ENCODE measurements around the gene EBPL. TPM values are rescaled to one million over a fixed set of nuclear protein-coding genes. Genes with fewer than 3 reads are reported as not detected.

EBPL gene
- total RNA-seq, 3 donors from 2014 or later (not counting 1 experiment from before 2014, with no cell fraction given) = 7.1 to 11.3 (median 10.7) TPM

- intact Hi-C loops (cut with micrococcal nuclease) = no loop called here
- DNase-seq = no peak
- H3K4me1 Mint-ChIP-seq = peaks cover 18 to 19% of the 10 kb centered on the region in 2 donors
- no peak for TF ChIP-seq CTCF (IDR thresholded peaks at IDR 0.05)
- Histone ChIP-seq H3K27me3 (ENCODE audit: control insufficient read depth, insufficient read depth, low read length) (no peaks in the 10 kb centered on the region), H3K27ac (ENCODE audit: low read length) (no peak overlapping the region), H3K4me3 (ENCODE audit: low read length) (no peak overlapping the region), H3K4me1 (ENCODE audit: control insufficient read depth, insufficient read depth, low read length) (peaks cover 13% of the 10 kb centered on the region), H3K9me3 (ENCODE audit: control insufficient read depth, insufficient read depth, low read length) (no peaks in the 10 kb centered on the region), H3K36me3 (ENCODE audit: control insufficient read depth, insufficient read depth, low read length) (no peaks in the 10 kb centered on the region)
- no peaks in the 10 kb centered on the region for H3K27me3 Mint-ChIP-seq (ENCODE audit: low read depth in 2 of 2)
- no peaks in the 10 kb centered on the region for H3K9me3 Mint-ChIP-seq
- 90% methylated on average over 3 of the region's 4 CpGs for WGBS (ENCODE audit: insufficient coverage)
- H3K4me3 Mint-ChIP-seq = no peak overlapping the region
- no peak overlapping the region for H3K27ac Mint-ChIP-seq
- H3K36me3 Mint-ChIP-seq = no peaks in the 10 kb centered on the region
- no peak for ATAC-seq
Measured at GRCh38 chr13:49633710-49634109, 57.6 kb downstream of the EBPL start.

- Mint-ChIP-seq H3K9me3 (no peaks in the 10 kb centered on the region), H3K4me3 (no peak overlapping the region), H3K27ac (no peak overlapping the region), H3K4me1 (peaks cover 28 to 29% of the 10 kb centered on the region in 2 donors), H3K36me3 (no peaks in the 10 kb centered on the region), H3K27me3 (ENCODE audit: low read depth in 2 of 2) (no peaks in the 10 kb centered on the region)
- intact Hi-C loops (cut with micrococcal nuclease) = no loop called here
- no peaks in the 10 kb centered on the region for H3K36me3 ChIP-seq (ENCODE audit: control insufficient read depth, insufficient read depth, low read length)
- 95% methylated on average over 4 of the region's 5 CpGs for WGBS (ENCODE audit: insufficient coverage)
- H3K27me3 ChIP-seq (ENCODE audit: control insufficient read depth, insufficient read depth, low read length) = no peaks in the 10 kb centered on the region
- TF ChIP-seq CTCF (IDR thresholded peaks at IDR 0.05) = no peak
- H3K27ac ChIP-seq (ENCODE audit: low read length) = no peak overlapping the region
- no peaks in the 10 kb centered on the region for H3K9me3 ChIP-seq (ENCODE audit: control insufficient read depth, insufficient read depth, low read length)
- ATAC-seq (no peak), DNase-seq (no peak)
- H3K4me3 ChIP-seq (ENCODE audit: low read length) = no peak overlapping the region
- peaks cover 23% of the 10 kb centered on the region for H3K4me1 ChIP-seq (ENCODE audit: control insufficient read depth, insufficient read depth, low read length)
Measured at GRCh38 chr13:49632156-49632555, 59.1 kb downstream of the EBPL start.

- no peak for ATAC-seq
- Histone ChIP-seq H3K27me3 (ENCODE audit: control insufficient read depth, insufficient read depth, low read length) (no peaks in the 10 kb centered on the region), H3K27ac (ENCODE audit: low read length) (no peak overlapping the region), H3K4me1 (ENCODE audit: control insufficient read depth, insufficient read depth, low read length) (peaks cover 19% of the 10 kb centered on the region), H3K4me3 (ENCODE audit: low read length) (no peak overlapping the region), H3K9me3 (ENCODE audit: control insufficient read depth, insufficient read depth, low read length) (no peaks in the 10 kb centered on the region), H3K36me3 (ENCODE audit: control insufficient read depth, insufficient read depth, low read length) (no peaks in the 10 kb centered on the region)
- Mint-ChIP-seq H3K4me1 (peaks cover 17 to 25% of the 10 kb centered on the region in 2 donors), H3K36me3 (no peaks in the 10 kb centered on the region), H3K27me3 (ENCODE audit: low read depth in 2 of 2) (no peaks in the 10 kb centered on the region), H3K9me3 (no peaks in the 10 kb centered on the region), H3K4me3 (no peak overlapping the region), H3K27ac (no peak overlapping the region)
- DNase-seq = no peak
- intact Hi-C loops (cut with micrococcal nuclease) = no loop called here
- WGBS (ENCODE audit: insufficient coverage) = 94% methylated on average over 16 of the region's 16 CpGs
- TF ChIP-seq CTCF (IDR thresholded peaks at IDR 0.05) = no peak
Measured at GRCh38 chr13:49630580-49630979, 60.7 kb downstream of the EBPL start.

- H3K4me3 Mint-ChIP-seq = no peak overlapping the region
- peaks cover 10 to 18% of the 10 kb centered on the region in 2 donors for H3K4me1 Mint-ChIP-seq
- H3K27me3 Mint-ChIP-seq (ENCODE audit: low read depth in 2 of 2) = no peaks in the 10 kb centered on the region
- H3K27ac Mint-ChIP-seq = no peak overlapping the region
- Histone ChIP-seq H3K4me3 (ENCODE audit: low read length) (no peak overlapping the region), H3K27me3 (ENCODE audit: control insufficient read depth, insufficient read depth, low read length) (no peaks in the 10 kb centered on the region), H3K36me3 (ENCODE audit: control insufficient read depth, insufficient read depth, low read length) (no peaks in the 10 kb centered on the region), H3K4me1 (ENCODE audit: control insufficient read depth, insufficient read depth, low read length) (peaks cover 14% of the 10 kb centered on the region), H3K9me3 (ENCODE audit: control insufficient read depth, insufficient read depth, low read length) (no peaks in the 10 kb centered on the region), H3K27ac (ENCODE audit: low read length) (no peak overlapping the region)
- no peaks in the 10 kb centered on the region for H3K9me3 Mint-ChIP-seq
- intact Hi-C loops (cut with micrococcal nuclease) = no loop called here
- H3K36me3 Mint-ChIP-seq = no peaks in the 10 kb centered on the region
- no peak for ATAC-seq
- WGBS (ENCODE audit: insufficient coverage) = 87% methylated on average over 4 of the region's 4 CpGs
- DNase-seq = no peak
- TF ChIP-seq CTCF (IDR thresholded peaks at IDR 0.05) = no peak
Measured at GRCh38 chr13:49629947-49630346, 61.3 kb downstream of the EBPL start.

Measured in natural killer cell (primary cell).